HCT116 (cell line): ENCODE data around the gene ARHGAP9. TPM values are rescaled to one million over a fixed set of nuclear protein-coding genes. Genes with fewer than 3 reads are reported as not detected.
A peak's percentile ranks its signal among the peaks of the same experiment; 100 is the strongest.

Experiments
- ATAC-seq: fragments of 200-7000 bp; cut with Tn5 transposase; 2 replicates; pipeline ENCODE4 v1.9.1; 2020; ENCODE audit warnings: mild to moderate bottlenecking, moderate library complexity
- BruUV-seq: library from RNA; stranded (reverse); fragments of 400-500 nt; replicated peaks from 2 replicates; lab custom pipeline; 2021; lab: Mats Ljungman, UMichigan
- CTCF ChIA-PET: fragments of 300-600 bp; sonication (Branson Sonifier 250); formaldehyde crosslinking; loops from one replicate; lab custom pipeline; 2021; ENCODE audit warnings: antibody characterized with exemption; lab: Charles Lee
- POLR2A ChIA-PET: fragments of 300-600, 350-600 bp; sonication (Branson Sonifier 250); formaldehyde crosslinking; loops from one replicate; lab custom pipeline; 2021; ENCODE audit warnings: antibody characterized with exemption; lab: Charles Lee
- RAD21 ChIA-PET, 2 experiments: fragments of 300-600 bp; sonication (Branson Sonifier 250); formaldehyde crosslinking; loops; one replicate each; lab custom pipeline; 2023; ENCODE audit warnings: low total read pairs in 2 of 2; ENCODE audit not compliant: uncharacterized antibody in 2 of 2, unreplicated experiment in 2 of 2, low non-redundant PET in 1 of 2; lab: Charles Lee
- DNase-seq: peaks from one replicate; pipeline ENCODE4 v3.0.0-alpha.2; 2010; ENCODE audit warnings: low read depth, low spot score
- H2AFZ ChIP-seq: fragments of 200-600 bp; shearing (Covaris generic), sonication (generic); 2 replicates; pipeline ENCODE4 v1.6.1; 2017; ENCODE audit warnings: low read depth, mixed run types, mixed read lengths, antibody characterized with exemption, low read length; ENCODE audit not compliant: poor library complexity, severe bottlenecking
- H3K27ac ChIP-seq: 2 replicates; pipeline ENCODE4 v1.5.1; 2012; ENCODE audit warnings: low read depth, low read length
- H3K27me3 ChIP-seq: fragments of 200-600 bp; sonication (generic); 2 replicates; pipeline ENCODE4 v1.6.1; 2016; ENCODE audit warnings: mixed run types, low read length, mixed read lengths; ENCODE audit not compliant: insufficient read depth
- H3K36me3 ChIP-seq, 2 experiments: fragments of 200-500 bp in 1 of 2; fragments of 200-600 bp in 1 of 2; sonication (Bioruptor generic) in 1 of 2; sonication (generic) in 1 of 2; 2 replicates each; pipeline versions ENCODE4 v1.5.1 to v1.6.1; 2014 to 2016; ENCODE audit warnings: low read length in 2 of 2, inconsistent platforms in 1 of 2, mixed read lengths in 1 of 2, mixed run types in 1 of 2; ENCODE audit not compliant: insufficient read depth in 2 of 2, control insufficient read depth in 1 of 2
- H3K4me1 ChIP-seq, 2 experiments: fragments of 200-600 bp in 1 of 2; sonication (generic) in 1 of 2; 2 replicates each; pipeline versions ENCODE4 v1.5.1 to v1.6.1; 2012 to 2017; ENCODE audit warnings: low read length in 2 of 2, inconsistent platforms in 1 of 2, mild to moderate bottlenecking in 1 of 2, mixed read lengths in 1 of 2, mixed run types in 1 of 2, moderate library complexity in 1 of 2; ENCODE audit not compliant: insufficient read depth in 2 of 2, control insufficient read depth in 1 of 2
- H3K4me2 ChIP-seq: fragments of 200-600 bp; sonication (generic); 2 replicates; pipeline ENCODE4 v1.6.1; 2017; ENCODE audit warnings: mixed run types, low read length, mixed read lengths
- H3K4me3 ChIP-seq, 2 experiments: fragments of 200-600 bp in 1 of 2; sonication (generic) in 1 of 2; replicated peaks in 1 of 2; 2 replicates each; pipeline ENCODE4 v1.5.1; 2011 to 2016; ENCODE audit warnings: low read length in 2 of 2, control low read depth in 1 of 2, low read depth in 1 of 2, mild to moderate bottlenecking in 1 of 2, mixed read lengths in 1 of 2, mixed run types in 1 of 2
- H3K79me2 ChIP-seq: fragments of 200-600 bp; sonication (generic); 2 replicates; pipeline ENCODE4 v1.6.1; 2017; ENCODE audit warnings: mild to moderate bottlenecking, mixed run types, low read length, moderate library complexity, mixed read lengths; ENCODE audit not compliant: insufficient read depth
- H3K9ac ChIP-seq: fragments of 200-600 bp; sonication (generic); 2 replicates; pipeline ENCODE4 v1.6.1; 2016; ENCODE audit warnings: low read length, mixed read lengths
- H3K9me2 ChIP-seq: fragments of 200-600 bp; sonication (generic), shearing (Covaris generic); 2 replicates; pipeline ENCODE4 v1.6.1; 2017; ENCODE audit warnings: mixed run types, mild to moderate bottlenecking, moderate library complexity; ENCODE audit not compliant: insufficient read depth
- H3K9me3 ChIP-seq, 2 experiments: fragments of 200-500 bp in 1 of 2; fragments of 200-600 bp in 1 of 2; sonication (Bioruptor generic) in 1 of 2; sonication (generic) in 1 of 2; 2 replicates each; pipeline ENCODE4 v1.6.1; 2014 to 2017; ENCODE audit warnings: low read length in 2 of 2, mixed read lengths in 2 of 2, inconsistent platforms in 1 of 2, low read depth in 1 of 2, mild to moderate bottlenecking in 1 of 2, mixed run types in 1 of 2, moderate library complexity in 1 of 2; ENCODE audit not compliant: control insufficient read depth in 1 of 2, insufficient read depth in 1 of 2
- H4K20me1 ChIP-seq: fragments of 200-600 bp; sonication (generic), shearing (Covaris generic); 2 replicates; pipeline ENCODE4 v1.6.1; 2017; ENCODE audit warnings: mixed run types, mild to moderate bottlenecking, moderate library complexity; ENCODE audit not compliant: insufficient read depth
- CBX3 ChIP-seq: IDR thresholded peaks from 2 replicates; pipeline ENCODE4 v1.6.1; 2012; ENCODE audit warnings: low read depth
- EGR1 ChIP-seq: IDR thresholded peaks from 2 replicates; pipeline ENCODE4 v1.6.1; 2012; ENCODE audit warnings: low read depth
- ELF1 ChIP-seq: IDR thresholded peaks from 2 replicates; pipeline ENCODE4 v1.6.1; 2012; ENCODE audit warnings: low read depth, borderline replicate concordance
- EZH2 ChIP-seq: fragments of 200-600 bp; sonication (generic); IDR thresholded peaks from 2 replicates; pipeline ENCODE4 v1.6.1; 2017; ENCODE audit warnings: antibody characterized with exemption, mixed run types
- EZH2phosphoT487 ChIP-seq: fragments of 200-600 bp; IDR thresholded peaks from 2 replicates; pipeline ENCODE4 v1.6.1; 2018; ENCODE audit warnings: antibody characterized with exemption, borderline replicate concordance
- FOSL1 ChIP-seq: IDR thresholded peaks from 2 replicates; pipeline ENCODE4 v1.6.1; 2012; ENCODE audit warnings: low read depth
- JUND ChIP-seq: IDR thresholded peaks from 2 replicates; pipeline ENCODE4 v1.6.1; 2012
- POLR2A ChIP-seq: IDR thresholded peaks from 2 replicates; pipeline ENCODE4 v1.7.0; 2011; ENCODE audit warnings: borderline replicate concordance; ENCODE audit not compliant: insufficient read depth, insufficient read length; ENCODE audit errors: extremely low read depth
- POLR2AphosphoS5 ChIP-seq: IDR thresholded peaks from 2 replicates; pipeline ENCODE4 v1.6.1; 2011; ENCODE audit warnings: mild to moderate bottlenecking, low read depth, low read length, moderate library complexity
- RAD21 ChIP-seq: IDR thresholded peaks from 2 replicates; pipeline ENCODE4 v1.6.1; 2012; ENCODE audit warnings: low read depth, mild to moderate bottlenecking
- SIN3A ChIP-seq: IDR thresholded peaks from 2 replicates; pipeline ENCODE4 v1.6.1; 2012; ENCODE audit warnings: low read depth
- SP1 ChIP-seq: IDR thresholded peaks from 2 replicates; pipeline ENCODE4 v1.6.1; 2012; ENCODE audit warnings: low read depth
- TCF7L2 ChIP-seq: IDR thresholded peaks from 2 replicates; pipeline ENCODE4 v1.7.0; 2011; ENCODE audit warnings: borderline replicate concordance, inconsistent platforms; ENCODE audit not compliant: insufficient read depth, insufficient read length; ENCODE audit errors: extremely low read depth
- YY1 ChIP-seq: IDR thresholded peaks from 2 replicates; pipeline ENCODE4 v1.6.1; 2011; ENCODE audit warnings: low read length, low read depth, moderate library complexity, mild to moderate bottlenecking; ENCODE audit not compliant: insufficient replicate concordance; ENCODE audit errors: extremely low read depth
- ZFX ChIP-seq: fragments of 450-650 bp; IDR thresholded peaks from 2 replicates; pipeline ENCODE4 v1.6.1; 2017
- ZNF274 ChIP-seq: fragments of 200-500 bp; sonication (Bioruptor generic); IDR thresholded peaks from 2 replicates; pipeline ENCODE4 v1.6.1; 2014; ENCODE audit warnings: mild to moderate bottlenecking, low read depth, low read length, inconsistent platforms
- intact Hi-C: fragments of 100-400 bp; cut with micrococcal nuclease; formaldehyde crosslinking; loops from 2 replicates; pipeline ENCODE4 v1.10.0; 2022
- total RNA-seq: library from RNA; stranded (reverse); gene quantifications from one replicate; pipeline ENCODE4 v1.2.1, GENCODE V29; 2021; ENCODE audit not compliant: unreplicated experiment
- TF ChIP-seq, protein P1 (sequence below): IDR thresholded peaks from 2 replicates; pipeline ENCODE4 v1.6.1; 2012
- TF ChIP-seq, protein P2 (sequence below): IDR thresholded peaks from 2 replicates; pipeline ENCODE4 v1.6.1; 2012; ENCODE audit warnings: low read depth
- TF ChIP-seq, protein P3 (sequence below), 3 experiments: fragments of 200-600 bp in 1 of 3; sonication (generic) in 1 of 3; IDR thresholded peaks in 2 of 3; conservative IDR thresholded peaks in 1 of 3; 2 replicates each; pipeline ENCODE4 v1.5.1; 2012 to 2017; ENCODE audit warnings: low read depth in 2 of 3, low read length in 2 of 3, antibody characterized with exemption in 1 of 3, borderline replicate concordance in 1 of 3, control low read depth in 1 of 3, mild to moderate bottlenecking in 1 of 3, mixed read lengths in 1 of 3, mixed run types in 1 of 3, moderate library complexity in 1 of 3; ENCODE audit not compliant: insufficient read depth in 1 of 3
- TF ChIP-seq, protein P4 (sequence below): IDR thresholded peaks from 2 replicates; pipeline ENCODE4 v1.6.1; 2012

Gene ARHGAP9
- total RNA-seq, 1 experiment from 2014 or later: 0.84 TPM

DNA sequence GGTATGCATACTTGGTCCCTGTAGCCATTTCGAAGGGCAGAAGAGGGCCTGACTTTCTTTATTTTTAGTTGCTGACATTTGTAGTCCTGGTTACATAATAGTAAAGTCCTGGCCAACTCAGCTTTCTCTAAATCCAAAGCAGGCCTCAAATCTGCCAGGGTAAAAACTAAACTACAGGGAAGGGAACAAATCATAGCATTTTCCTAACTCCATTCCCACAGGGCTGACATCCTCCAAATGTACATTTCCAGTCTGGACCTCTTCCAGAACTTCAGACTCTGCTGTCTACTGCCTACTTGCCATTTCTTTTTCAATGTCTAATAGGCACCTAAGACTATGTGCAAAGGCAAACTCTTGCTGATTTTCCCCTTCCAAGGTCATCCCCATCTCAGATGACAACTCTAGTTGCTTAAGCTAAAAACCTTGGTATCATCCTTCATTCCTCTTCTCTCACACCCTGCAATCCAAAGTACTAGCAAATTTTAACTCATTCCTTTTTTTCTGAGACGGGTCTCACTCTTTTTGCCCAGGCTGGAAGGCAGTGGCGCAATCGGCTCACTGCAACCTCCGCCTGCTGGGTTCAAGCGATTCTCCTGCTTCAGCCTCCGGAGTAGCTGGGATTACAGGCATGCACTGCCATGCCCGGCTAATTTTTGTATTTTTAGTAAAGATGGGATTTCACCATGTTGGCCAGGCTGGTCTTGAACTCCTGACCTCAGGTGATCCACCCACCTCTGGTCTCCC, 38.7 kb upstream of the ARHGAP9 start:
- BruUV-seq: no TSS peak
- H3K4me3 ChIP-seq: peak overlapping the region in 1 of 2 experiments; percentile 88; a peak in 3 of 4 replicates
- no peak overlapping the region for H2AFZ ChIP-seq
- no peaks in the 10 kb centered on the region for H3K9me2 ChIP-seq
- RAD21 ChIA-PET: no interaction called here
- TF ChIP-seq ELF1: no peak
- TF ChIP-seq, protein P1, sequence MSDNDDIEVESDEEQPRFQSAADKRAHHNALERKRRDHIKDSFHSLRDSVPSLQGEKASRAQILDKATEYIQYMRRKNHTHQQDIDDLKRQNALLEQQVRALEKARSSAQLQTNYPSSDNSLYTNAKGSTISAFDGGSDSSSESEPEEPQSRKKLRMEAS: no peak
- no peak for TF ChIP-seq FOSL1
- TF ChIP-seq EZH2phosphoT487: no peak
- TF ChIP-seq ZFX: no peak
- no peak for TF ChIP-seq POLR2A
- no peak for TF ChIP-seq EZH2
- TF ChIP-seq POLR2AphosphoS5: no peak; the same call in none of the 2 replicates
- TF ChIP-seq, protein P2, sequence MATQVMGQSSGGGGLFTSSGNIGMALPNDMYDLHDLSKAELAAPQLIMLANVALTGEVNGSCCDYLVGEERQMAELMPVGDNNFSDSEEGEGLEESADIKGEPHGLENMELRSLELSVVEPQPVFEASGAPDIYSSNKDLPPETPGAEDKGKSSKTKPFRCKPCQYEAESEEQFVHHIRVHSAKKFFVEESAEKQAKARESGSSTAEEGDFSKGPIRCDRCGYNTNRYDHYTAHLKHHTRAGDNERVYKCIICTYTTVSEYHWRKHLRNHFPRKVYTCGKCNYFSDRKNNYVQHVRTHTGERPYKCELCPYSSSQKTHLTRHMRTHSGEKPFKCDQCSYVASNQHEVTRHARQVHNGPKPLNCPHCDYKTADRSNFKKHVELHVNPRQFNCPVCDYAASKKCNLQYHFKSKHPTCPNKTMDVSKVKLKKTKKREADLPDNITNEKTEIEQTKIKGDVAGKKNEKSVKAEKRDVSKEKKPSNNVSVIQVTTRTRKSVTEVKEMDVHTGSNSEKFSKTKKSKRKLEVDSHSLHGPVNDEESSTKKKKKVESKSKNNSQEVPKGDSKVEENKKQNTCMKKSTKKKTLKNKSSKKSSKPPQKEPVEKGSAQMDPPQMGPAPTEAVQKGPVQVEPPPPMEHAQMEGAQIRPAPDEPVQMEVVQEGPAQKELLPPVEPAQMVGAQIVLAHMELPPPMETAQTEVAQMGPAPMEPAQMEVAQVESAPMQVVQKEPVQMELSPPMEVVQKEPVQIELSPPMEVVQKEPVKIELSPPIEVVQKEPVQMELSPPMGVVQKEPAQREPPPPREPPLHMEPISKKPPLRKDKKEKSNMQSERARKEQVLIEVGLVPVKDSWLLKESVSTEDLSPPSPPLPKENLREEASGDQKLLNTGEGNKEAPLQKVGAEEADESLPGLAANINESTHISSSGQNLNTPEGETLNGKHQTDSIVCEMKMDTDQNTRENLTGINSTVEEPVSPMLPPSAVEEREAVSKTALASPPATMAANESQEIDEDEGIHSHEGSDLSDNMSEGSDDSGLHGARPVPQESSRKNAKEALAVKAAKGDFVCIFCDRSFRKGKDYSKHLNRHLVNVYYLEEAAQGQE: no peak
- no peak for TF ChIP-seq ZNF274
- TF ChIP-seq, protein P3, sequence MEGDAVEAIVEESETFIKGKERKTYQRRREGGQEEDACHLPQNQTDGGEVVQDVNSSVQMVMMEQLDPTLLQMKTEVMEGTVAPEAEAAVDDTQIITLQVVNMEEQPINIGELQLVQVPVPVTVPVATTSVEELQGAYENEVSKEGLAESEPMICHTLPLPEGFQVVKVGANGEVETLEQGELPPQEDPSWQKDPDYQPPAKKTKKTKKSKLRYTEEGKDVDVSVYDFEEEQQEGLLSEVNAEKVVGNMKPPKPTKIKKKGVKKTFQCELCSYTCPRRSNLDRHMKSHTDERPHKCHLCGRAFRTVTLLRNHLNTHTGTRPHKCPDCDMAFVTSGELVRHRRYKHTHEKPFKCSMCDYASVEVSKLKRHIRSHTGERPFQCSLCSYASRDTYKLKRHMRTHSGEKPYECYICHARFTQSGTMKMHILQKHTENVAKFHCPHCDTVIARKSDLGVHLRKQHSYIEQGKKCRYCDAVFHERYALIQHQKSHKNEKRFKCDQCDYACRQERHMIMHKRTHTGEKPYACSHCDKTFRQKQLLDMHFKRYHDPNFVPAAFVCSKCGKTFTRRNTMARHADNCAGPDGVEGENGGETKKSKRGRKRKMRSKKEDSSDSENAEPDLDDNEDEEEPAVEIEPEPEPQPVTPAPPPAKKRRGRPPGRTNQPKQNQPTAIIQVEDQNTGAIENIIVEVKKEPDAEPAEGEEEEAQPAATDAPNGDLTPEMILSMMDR (IDR thresholded peaks at IDR 0.05 in 2 of 3, conservative IDR thresholded peaks at IDR 0.05 in 1 of 3; ENCODE audit: borderline replicate concordance in 1 of 3, insufficient read depth in 1 of 3, low read depth in 2 of 3, low read length in 2 of 3): no peak
- TF ChIP-seq SP1: no peak
- TF ChIP-seq EGR1: no peak
- no peak for TF ChIP-seq CBX3
- TF ChIP-seq YY1: no peak
- no peak for TF ChIP-seq RAD21
- TF ChIP-seq JUND: no peak
- TF ChIP-seq TCF7L2: no peak
- TF ChIP-seq SIN3A: no peak
- TF ChIP-seq, protein P4, sequence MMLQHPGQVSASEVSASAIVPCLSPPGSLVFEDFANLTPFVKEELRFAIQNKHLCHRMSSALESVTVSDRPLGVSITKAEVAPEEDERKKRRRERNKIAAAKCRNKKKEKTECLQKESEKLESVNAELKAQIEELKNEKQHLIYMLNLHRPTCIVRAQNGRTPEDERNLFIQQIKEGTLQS: no peak
- TF ChIP-seq, all 23 proteins: peak for 0
- DNase-seq (no peak), ATAC-seq (no peak)
- ChIA-PET CTCF (no interaction called here), POLR2A (interaction anchor here (1.1 to 1.6 kb wide), 3 partner anchors 13 to 29 kb away, joined by 3 to 4 read pairs (median 4); partner anchors contain the start of gene DCTN2)
- peaks cover 32 to 41% of the 10 kb centered on the region in 2 experiments; a peak in 3 of 4 replicates for H3K36me3 ChIP-seq
- no peak overlapping the region for H3K9ac ChIP-seq
- peak overlapping the region; percentile 94; the same call in 1 of the 2 replicates for H3K4me2 ChIP-seq
- no peaks in the 10 kb centered on the region for H3K27me3 ChIP-seq
- peaks cover 15 to 41% of the 10 kb centered on the region in 2 experiments for H3K4me1 ChIP-seq
- peaks cover 49% of the 10 kb centered on the region for H3K79me2 ChIP-seq
- peaks cover 7% of the 10 kb centered on the region; the same call in 1 of the 2 replicates for H4K20me1 ChIP-seq
- no peaks in the 10 kb centered on the region for H3K9me3 ChIP-seq
- H3K27ac ChIP-seq: no peak overlapping the region; the same call in 1 of the 2 replicates
- intact Hi-C loops: no loop called here
